ENCODE data around the gene MT2A. TPM values are rescaled to one million over a fixed set of nuclear protein-coding genes. Genes with fewer than 3 reads are reported as not detected.

The MT2A gene
- total RNA-seq, 120 experiments from 2014 or later = 138 to 1,007 (median 334) TPM

Other genes starting within 250 kb of the MT2A start
- 100 to 1,000 TPM; 103 to 208 (median 129) TPM for gene AMFR, start 183.0 kb upstream of the MT2A start, total RNA-seq
- 100 to 1,000 TPM in 109 of 120 experiments, 10 to 100 TPM in 11; 78.4 to 168 (median 131) TPM for gene NUDT21, start 157.3 kb upstream of the MT2A start, total RNA-seq
- gene OGFOD1, start 157.0 kb upstream of the MT2A start, total RNA-seq = 10 to 100 TPM; 22.7 to 51.6 (median 35.8) TPM
- 100 to 1,000 TPM; 104 to 260 (median 168) TPM for gene BBS2, start 88.6 kb upstream of the MT2A start, total RNA-seq
- not detected for gene MT4, start 43.5 kb upstream of the MT2A start, total RNA-seq
- 1,000 to 10,000 TPM in 91 of 120 experiments, 100 to 1,000 TPM in 29; 739 to 2,436 (median 1,144) TPM for gene MT3, start 19.1 kb upstream of the MT2A start, total RNA-seq
- gene MT1E, start 17.2 kb downstream of the MT2A start, total RNA-seq = 100 to 1,000 TPM; 100 to 796 (median 251) TPM
- 100 to 1,000 TPM in 20 of 120 experiments, 10 to 100 TPM in 100; 16.9 to 238 (median 60.1) TPM for gene MT1M, start 24.1 kb downstream of the MT2A start, total RNA-seq
- 10 to 100 TPM in 28 of 120 experiments, 1 to 10 TPM in 79, under 1 TPM in 1, not detected in 12; 0.93 to 64.6 (median 6.1) TPM for gene MT1A, start 30.1 kb downstream of the MT2A start, total RNA-seq
- not detected for gene MT1B, start 43.3 kb downstream of the MT2A start, total RNA-seq
- gene MT1F, start 49.4 kb downstream of the MT2A start, total RNA-seq = 100 to 1,000 TPM in 41 of 120 experiments, 10 to 100 TPM in 79; 11.5 to 387 (median 71.1) TPM
- 100 to 1,000 TPM in 75 of 120 experiments, 10 to 100 TPM in 45; 38.1 to 643 (median 119) TPM for gene MT1G, start 59.5 kb downstream of the MT2A start, total RNA-seq
- 10 to 100 TPM in 22 of 120 experiments, 1 to 10 TPM in 75, not detected in 23; 1.5 to 48.6 (median 6.2) TPM for gene MT1H, start 61.2 kb downstream of the MT2A start, total RNA-seq
- 100 to 1,000 TPM in 109 of 120 experiments, 10 to 100 TPM in 11; 69.5 to 909 (median 191) TPM for gene MT1X, start 73.9 kb downstream of the MT2A start, total RNA-seq
- 100 to 1,000 TPM in 69 of 120 experiments, 10 to 100 TPM in 51; 60.0 to 155 (median 102) TPM for gene NUP93, start 121.5 kb downstream of the MT2A start, total RNA-seq

All from dorsolateral prefrontal cortex (tissue), 118 donors.